ENCODE data around the gene EPHA2.
"Not testable (repeated sequence)": the region's sequence is repeated elsewhere in the genome, so short reads cannot be mapped to it uniquely, and the experiment has no call there.

EPHA2 gene

DNA sequence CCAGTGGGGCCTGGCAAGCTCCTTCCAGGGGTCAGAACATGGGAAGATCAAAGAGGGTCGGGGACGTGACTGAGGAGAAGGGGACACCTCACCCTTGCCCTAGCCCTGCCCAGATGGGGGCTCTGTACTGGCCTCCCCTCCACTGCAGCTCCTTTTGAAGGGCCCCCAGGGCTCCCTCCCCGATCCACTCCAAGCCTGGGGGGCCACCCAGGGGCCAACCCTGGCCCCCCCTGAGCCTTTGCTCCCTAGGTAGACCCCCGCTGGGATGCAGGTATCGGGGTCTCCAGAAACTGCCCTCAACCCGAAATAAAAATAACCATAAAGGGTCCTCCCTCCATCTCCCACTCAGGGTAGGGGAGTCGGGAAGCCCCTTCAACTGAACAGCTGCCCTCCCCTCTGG is 45.0 kb downstream of the EPHA2 start:
- peaks cover 22% of the 10 kb centered on the region for H3K27me3 Mint-ChIP-seq
- peaks cover 7% of the 10 kb centered on the region for H3K9me3 Mint-ChIP-seq
- no peak overlapping the region for H3K27ac Mint-ChIP-seq (ENCODE audit: low read depth)
- DNase-seq (ENCODE audit: low spot score in 2 of 2), result no peak
- no peak overlapping the region for H3K4me3 Mint-ChIP-seq
- ATAC-seq (replicated peaks; ENCODE audit: extremely low read depth, poor library complexity, severe bottlenecking), result no peak
- no peaks in the 10 kb centered on the region for H3K36me3 Mint-ChIP-seq (ENCODE audit: insufficient read depth)
- H3K4me1 Mint-ChIP-seq, result no peaks in the 10 kb centered on the region

DNA sequence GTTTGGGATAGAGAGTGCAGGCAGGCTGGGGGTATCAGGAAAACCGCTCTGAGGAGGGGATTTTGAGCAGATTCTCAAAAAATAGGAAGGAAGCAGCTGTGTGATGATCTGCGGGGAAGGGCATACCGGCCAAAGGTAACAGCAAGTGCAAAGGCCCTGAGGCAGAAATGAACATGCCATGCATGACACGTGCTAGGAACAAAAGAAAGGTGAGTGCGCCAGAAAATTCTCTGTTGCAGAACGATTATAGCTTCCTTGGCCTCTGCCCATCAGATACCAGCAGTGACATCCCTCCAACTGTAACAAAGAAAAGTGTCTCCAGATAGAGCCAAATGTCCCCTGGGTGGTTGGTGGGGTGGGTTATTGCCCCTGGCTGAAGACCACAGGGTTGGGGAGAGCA is 45.4 kb downstream of the EPHA2 start:
- ATAC-seq (replicated peaks; ENCODE audit: extremely low read depth, poor library complexity, severe bottlenecking), result no peak
- Mint-ChIP-seq H3K4me3 (no peak overlapping the region), H3K27me3 (peaks cover 22% of the 10 kb centered on the region), H3K9me3 (peaks cover 7% of the 10 kb centered on the region), H3K27ac (ENCODE audit: low read depth) (no peak overlapping the region), H3K36me3 (ENCODE audit: insufficient read depth) (no peaks in the 10 kb centered on the region), H3K4me1 (no peaks in the 10 kb centered on the region)
- DNase-seq (ENCODE audit: low spot score in 2 of 2), result no peak

DNA sequence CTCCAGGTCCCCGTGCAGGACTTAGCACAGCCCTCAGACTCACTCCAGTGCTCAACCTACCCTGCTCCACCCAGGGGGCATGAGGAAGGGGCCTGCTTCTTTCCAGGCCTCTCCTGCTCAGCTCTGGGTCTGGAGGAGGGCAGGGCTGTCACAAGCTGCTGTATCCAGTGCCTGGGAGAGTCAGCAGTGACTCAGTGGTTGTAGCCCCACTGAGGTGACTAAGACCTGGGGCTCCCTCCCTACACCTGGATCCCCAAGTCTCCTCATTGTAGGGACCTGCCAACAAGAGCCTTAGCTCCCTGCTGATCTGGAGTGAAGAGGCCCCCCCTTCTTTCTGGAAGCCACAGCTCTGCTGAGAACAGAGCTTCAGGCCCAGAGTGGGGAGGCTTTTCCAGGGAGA is 46.3 kb downstream of the EPHA2 start:
- Mint-ChIP-seq H3K27ac (ENCODE audit: low read depth) (no peak overlapping the region), H3K4me3 (no peak overlapping the region), H3K9me3 (peaks cover 7% of the 10 kb centered on the region), H3K27me3 (peaks cover 22% of the 10 kb centered on the region), H3K4me1 (no peaks in the 10 kb centered on the region), H3K36me3 (ENCODE audit: insufficient read depth) (no peaks in the 10 kb centered on the region)
- ATAC-seq (replicated peaks; ENCODE audit: extremely low read depth, poor library complexity, severe bottlenecking) (no peak), DNase-seq (ENCODE audit: low spot score in 2 of 2) (no peak)

DNA sequence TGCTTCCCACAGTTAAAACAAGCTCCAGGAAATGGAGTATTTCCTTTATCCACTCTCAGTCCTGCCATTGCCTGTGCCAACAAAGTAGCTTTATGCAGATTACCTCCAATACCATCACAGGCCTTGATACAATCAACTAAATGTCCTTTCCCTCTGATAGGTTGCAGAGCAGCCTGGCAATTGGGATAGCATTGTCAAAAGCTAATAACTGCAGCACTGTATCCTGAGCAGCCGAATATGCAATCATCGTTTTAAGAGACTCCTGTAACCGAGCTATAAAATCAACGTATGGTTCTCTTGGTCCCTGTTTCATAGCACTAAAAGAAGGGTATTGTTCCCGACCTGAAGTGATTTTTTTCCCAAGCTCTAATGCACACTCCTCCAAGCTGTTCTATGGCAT is 48.8 kb downstream of the EPHA2 start:
- not testable (repeated sequence) for H3K27ac Mint-ChIP-seq (ENCODE audit: low read depth); H3K9me3 Mint-ChIP-seq; DNase-seq (ENCODE audit: low spot score in 2 of 2); H3K36me3 Mint-ChIP-seq (ENCODE audit: insufficient read depth); ATAC-seq (replicated peaks; ENCODE audit: extremely low read depth, poor library complexity, severe bottlenecking); H3K4me3 Mint-ChIP-seq; H3K4me1 Mint-ChIP-seq
- H3K27me3 Mint-ChIP-seq, result peaks cover 13% of the 10 kb centered on the region

DNA sequence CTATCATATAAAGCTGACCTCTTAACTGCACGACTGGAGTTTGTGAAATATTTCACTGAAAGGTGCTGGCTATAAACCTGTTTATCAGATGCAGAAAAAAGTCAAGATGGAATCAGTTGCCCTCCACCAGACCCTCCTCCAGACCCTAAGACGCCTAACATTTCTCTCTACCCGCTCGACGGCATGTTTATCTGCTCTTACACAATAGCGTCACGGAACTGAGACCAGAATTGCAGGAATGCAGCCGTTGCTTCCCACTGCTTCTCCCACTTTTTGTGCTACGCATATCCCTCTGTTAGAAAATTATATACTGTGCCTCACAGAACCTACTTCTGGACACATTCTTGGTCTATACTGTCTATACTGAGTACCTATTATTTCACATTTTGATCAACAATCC is 54.2 kb downstream of the EPHA2 start:
- Mint-ChIP-seq H3K36me3 (ENCODE audit: insufficient read depth) (no peaks in the 10 kb centered on the region), H3K4me3 (no peak overlapping the region), H3K4me1 (no peaks in the 10 kb centered on the region), H3K9me3 (no peaks in the 10 kb centered on the region), H3K27ac (ENCODE audit: low read depth) (no peak overlapping the region), H3K27me3 (peaks cover 19% of the 10 kb centered on the region)
- ATAC-seq (replicated peaks; ENCODE audit: extremely low read depth, poor library complexity, severe bottlenecking) (no peak), DNase-seq (ENCODE audit: low spot score in 2 of 2) (no peak)

DNA sequence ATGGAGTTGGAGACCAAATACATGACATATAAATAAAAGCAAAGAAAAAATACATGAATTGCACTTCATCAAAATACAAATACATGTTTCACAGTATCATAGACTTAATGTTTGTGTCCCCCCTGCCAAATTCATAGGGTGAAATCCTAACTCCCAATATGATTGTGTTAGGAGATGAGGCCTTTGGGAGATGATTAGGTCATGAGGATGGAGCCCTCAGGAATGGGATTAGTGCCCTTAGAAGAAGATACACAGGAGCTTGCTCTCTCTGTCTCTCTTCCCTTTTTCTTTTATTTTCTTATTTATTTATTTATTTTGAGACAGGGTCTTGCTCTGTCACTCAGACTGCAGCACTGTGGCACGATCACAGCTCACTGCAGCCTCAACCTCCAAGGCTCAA is 56.5 kb downstream of the EPHA2 start:
- Mint-ChIP-seq H3K4me1 (no peaks in the 10 kb centered on the region), H3K9me3 (no peaks in the 10 kb centered on the region), H3K4me3 (no peak overlapping the region), H3K27ac (ENCODE audit: low read depth) (no peak overlapping the region), H3K36me3 (ENCODE audit: insufficient read depth) (peaks cover 2% of the 10 kb centered on the region), H3K27me3 (peaks cover 29% of the 10 kb centered on the region)
- ATAC-seq (replicated peaks; ENCODE audit: extremely low read depth, poor library complexity, severe bottlenecking) (no peak), DNase-seq (ENCODE audit: low spot score in 2 of 2) (no peak)

DNA sequence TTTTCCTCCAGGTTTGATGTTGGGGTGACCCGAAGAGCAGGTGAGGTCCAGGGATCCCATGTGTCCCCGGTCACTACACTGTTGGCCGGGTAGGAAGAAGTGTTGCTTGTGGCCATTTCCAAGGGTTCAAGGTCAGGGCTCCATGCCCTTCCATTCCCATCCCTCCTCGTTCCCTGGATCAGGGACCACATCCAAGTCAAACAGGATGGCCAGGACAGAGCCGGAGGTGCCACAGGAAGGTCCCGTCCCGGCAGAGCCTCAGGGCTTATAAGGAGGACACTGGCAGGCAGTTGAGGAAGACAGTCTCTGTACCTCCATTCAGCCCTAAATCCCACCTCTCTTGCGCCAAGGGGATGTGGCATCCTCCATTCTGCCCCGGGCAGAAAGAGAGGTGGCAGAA is 60.4 kb downstream of the EPHA2 start:
- H3K36me3 Mint-ChIP-seq (ENCODE audit: insufficient read depth), result peaks cover 4% of the 10 kb centered on the region
- peaks cover 18% of the 10 kb centered on the region for H3K27me3 Mint-ChIP-seq
- H3K4me3 Mint-ChIP-seq, result no peak overlapping the region
- no peak for ATAC-seq (replicated peaks; ENCODE audit: extremely low read depth, poor library complexity, severe bottlenecking)
- H3K27ac Mint-ChIP-seq (ENCODE audit: low read depth), result no peak overlapping the region
- no peaks in the 10 kb centered on the region for H3K9me3 Mint-ChIP-seq
- no peaks in the 10 kb centered on the region for H3K4me1 Mint-ChIP-seq
- DNase-seq (ENCODE audit: low spot score in 2 of 2), result no peak

DNA sequence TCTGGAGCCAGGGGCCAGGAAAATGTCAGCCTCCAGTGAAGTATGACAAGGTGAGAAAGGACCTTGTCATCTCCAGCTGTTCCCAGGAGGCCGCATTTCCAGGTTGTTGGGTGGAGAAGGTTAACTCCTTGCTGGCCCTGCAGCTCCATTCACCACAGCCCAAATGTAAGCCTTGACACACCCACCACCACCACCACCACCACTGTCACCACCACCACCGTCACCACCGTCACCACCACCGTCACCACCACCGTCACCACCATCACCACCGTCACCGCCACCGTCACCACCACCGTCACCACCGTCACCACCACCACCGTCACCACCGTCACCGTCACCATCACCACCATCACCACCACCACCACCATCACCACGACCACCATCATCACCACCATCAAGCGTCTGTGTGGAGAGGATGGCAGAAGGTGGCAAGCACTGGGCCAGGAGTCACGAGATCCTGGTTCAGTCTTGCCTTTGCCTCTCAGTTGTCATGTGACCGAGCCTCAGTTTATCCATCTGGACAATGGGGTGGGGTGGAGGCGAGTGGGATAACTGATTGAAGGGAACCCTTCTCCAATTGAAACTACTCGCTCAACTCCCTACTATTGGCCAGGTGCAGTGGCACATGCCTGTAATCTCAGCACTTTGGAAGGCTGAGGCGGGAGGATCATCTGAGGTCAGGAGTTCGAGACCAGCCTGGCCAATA is 61.3 kb downstream of the EPHA2 start:
- peaks cover 4% of the 10 kb centered on the region for H3K36me3 Mint-ChIP-seq (ENCODE audit: insufficient read depth)
- DNase-seq (ENCODE audit: low spot score in 2 of 2) (no peak), ATAC-seq (replicated peaks; ENCODE audit: extremely low read depth, poor library complexity, severe bottlenecking) (no peak)
- H3K4me3 Mint-ChIP-seq, result no peak overlapping the region
- no peak overlapping the region for H3K27ac Mint-ChIP-seq (ENCODE audit: low read depth)
- H3K9me3 Mint-ChIP-seq, result no peaks in the 10 kb centered on the region
- peaks cover 10% of the 10 kb centered on the region for H3K27me3 Mint-ChIP-seq
- peaks cover 3% of the 10 kb centered on the region for H3K4me1 Mint-ChIP-seq

DNA sequence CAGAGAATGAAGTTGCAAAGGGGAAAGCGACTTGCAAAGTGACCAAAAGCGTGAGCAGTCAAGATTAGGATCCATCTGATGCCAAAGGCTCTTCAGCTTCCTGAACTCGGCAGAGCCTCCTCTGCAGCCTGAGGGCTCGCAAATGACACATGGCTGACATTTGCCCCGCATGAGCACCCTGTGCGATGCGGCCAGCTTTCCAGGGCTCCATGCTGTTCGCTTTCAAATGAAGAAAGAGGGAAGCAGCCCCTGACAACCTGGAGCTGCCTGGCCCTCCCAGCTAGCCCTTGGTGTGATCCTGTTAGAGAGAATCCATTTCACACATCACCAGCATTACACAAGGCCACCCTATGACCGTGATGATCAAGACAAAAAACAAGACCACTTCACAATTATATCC is 62.3 kb downstream of the EPHA2 start:
- ATAC-seq (replicated peaks; ENCODE audit: extremely low read depth, poor library complexity, severe bottlenecking), result no peak
- Mint-ChIP-seq H3K27me3 (peaks cover 10% of the 10 kb centered on the region), H3K27ac (ENCODE audit: low read depth) (no peak overlapping the region), H3K4me3 (no peak overlapping the region), H3K9me3 (no peaks in the 10 kb centered on the region), H3K4me1 (peaks cover 6% of the 10 kb centered on the region), H3K36me3 (ENCODE audit: insufficient read depth) (peaks cover 4% of the 10 kb centered on the region)
- DNase-seq (ENCODE audit: low spot score in 2 of 2), result no peak

DNA sequence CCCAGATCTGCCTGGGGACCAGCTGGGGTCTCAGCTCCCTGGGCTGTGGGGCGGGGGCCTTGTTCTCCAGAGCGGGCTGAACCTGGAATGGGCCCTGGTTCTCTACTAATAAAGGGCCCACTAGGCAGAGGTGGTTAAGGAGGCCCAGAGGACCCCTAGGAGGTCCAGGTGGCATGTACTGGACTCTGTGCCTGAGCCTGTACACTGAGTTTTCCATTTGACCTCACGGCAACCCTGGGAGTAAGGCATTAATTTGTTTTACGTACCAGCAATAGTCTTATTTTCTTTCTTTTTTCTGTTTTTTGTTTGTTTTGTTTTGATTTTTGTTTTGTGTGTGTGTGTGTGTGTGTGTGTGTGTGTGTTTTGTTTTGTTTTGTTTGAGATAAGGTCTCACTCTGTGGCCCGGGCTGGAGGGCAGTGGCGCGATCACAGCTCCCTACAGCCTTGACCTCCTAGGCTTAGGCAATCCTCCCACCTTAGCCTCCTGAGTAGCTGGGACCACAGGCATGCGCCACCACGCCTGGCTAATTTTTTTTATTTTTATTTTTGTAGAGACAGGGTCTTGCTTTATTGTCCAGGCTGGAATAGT is 62.9 kb downstream of the EPHA2 start:
- peaks cover 10% of the 10 kb centered on the region for H3K27me3 Mint-ChIP-seq
- H3K4me1 Mint-ChIP-seq, result peaks cover 6% of the 10 kb centered on the region
- H3K4me3 Mint-ChIP-seq, result no peak overlapping the region
- DNase-seq (ENCODE audit: low spot score in 2 of 2), result no peak
- no peaks in the 10 kb centered on the region for H3K9me3 Mint-ChIP-seq
- ATAC-seq (replicated peaks; ENCODE audit: extremely low read depth, poor library complexity, severe bottlenecking), result no peak
- H3K36me3 Mint-ChIP-seq (ENCODE audit: insufficient read depth), result peaks cover 4% of the 10 kb centered on the region
- H3K27ac Mint-ChIP-seq (ENCODE audit: low read depth), result no peak overlapping the region

DNA sequence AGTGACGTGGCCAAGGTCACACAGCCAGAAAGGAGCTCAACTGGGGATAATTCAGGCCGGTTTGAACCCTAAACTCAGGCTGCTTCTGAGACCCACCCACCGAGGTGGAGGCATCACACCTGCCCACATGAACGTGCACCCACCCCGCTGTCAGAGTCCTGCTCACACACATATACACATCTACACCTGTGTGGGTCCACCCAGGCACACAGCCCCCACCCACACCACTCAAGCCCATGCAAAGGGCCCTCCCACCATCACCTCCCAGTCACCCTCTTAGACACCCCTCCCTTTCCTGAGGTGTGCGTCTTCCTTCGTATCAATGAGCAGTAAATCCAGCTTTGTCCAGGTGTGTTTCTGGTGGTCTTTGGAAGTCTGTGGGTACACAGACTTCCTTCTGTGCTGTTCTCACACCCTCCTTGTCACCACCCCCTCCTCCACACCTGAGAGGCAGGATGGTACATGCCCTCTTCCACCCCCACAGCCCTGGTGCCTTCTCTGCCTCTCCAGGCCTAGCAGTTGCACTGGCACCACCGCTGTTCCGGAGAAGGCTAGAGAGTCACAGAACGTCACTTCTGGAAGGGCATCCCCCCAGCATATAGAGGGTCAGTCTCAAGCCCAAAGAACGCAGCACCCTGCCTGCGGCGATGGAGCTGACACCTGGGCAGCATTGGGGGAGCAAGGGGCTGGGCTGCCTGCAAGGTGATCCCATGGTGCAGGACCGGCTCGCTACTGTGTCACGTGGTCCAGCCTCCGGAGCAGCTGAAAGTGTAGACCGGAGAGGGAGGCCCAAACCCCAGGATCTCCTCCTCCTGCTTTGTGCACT is 63.6 kb downstream of the EPHA2 start:
- no peak for ATAC-seq (replicated peaks; ENCODE audit: extremely low read depth, poor library complexity, severe bottlenecking)
- Mint-ChIP-seq H3K27me3 (peaks cover 10% of the 10 kb centered on the region), H3K4me1 (peaks cover 6% of the 10 kb centered on the region), H3K27ac (ENCODE audit: low read depth) (no peak overlapping the region), H3K4me3 (no peak overlapping the region), H3K9me3 (no peaks in the 10 kb centered on the region), H3K36me3 (ENCODE audit: insufficient read depth) (peaks cover 4% of the 10 kb centered on the region)
- DNase-seq (ENCODE audit: low spot score in 2 of 2), result no peak

DNA sequence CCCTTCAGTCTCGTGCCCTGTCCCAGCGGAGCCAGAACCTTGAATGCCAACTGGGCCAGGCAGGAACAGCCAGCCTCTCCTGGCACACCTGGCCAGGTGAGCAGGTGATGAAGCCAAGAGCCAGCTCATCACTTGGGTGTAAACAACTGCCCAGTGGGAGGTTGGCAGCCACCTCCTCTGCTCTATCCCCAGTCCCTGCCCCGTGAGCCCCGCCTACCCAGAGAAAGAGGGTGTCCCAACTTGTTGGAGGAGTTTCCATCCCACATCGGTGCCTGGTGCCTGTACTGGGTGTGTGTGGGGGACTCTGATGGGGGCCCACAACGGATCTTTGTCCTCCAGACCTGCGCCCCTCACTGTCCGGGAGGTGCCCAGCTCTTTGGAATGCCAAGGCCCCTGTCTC is 64.6 kb downstream of the EPHA2 start:
- H3K27ac Mint-ChIP-seq (ENCODE audit: low read depth), result no peak overlapping the region
- DNase-seq (ENCODE audit: low spot score in 2 of 2) (no peak), ATAC-seq (replicated peaks; ENCODE audit: extremely low read depth, poor library complexity, severe bottlenecking) (no peak)

More for the DNA sequence above, 64.6 kb downstream of the EPHA2 start:
- H3K4me3 Mint-ChIP-seq, result no peak overlapping the region
- peaks cover 6% of the 10 kb centered on the region for H3K4me1 Mint-ChIP-seq
- H3K36me3 Mint-ChIP-seq (ENCODE audit: insufficient read depth), result peaks cover 4% of the 10 kb centered on the region
- peaks cover 10% of the 10 kb centered on the region for H3K27me3 Mint-ChIP-seq
- H3K9me3 Mint-ChIP-seq, result no peaks in the 10 kb centered on the region

Measured in central memory CD8-positive, alpha-beta T cell (primary cell).